ENCODE results near the gene LRP5. TPM values are rescaled to one million over a fixed set of nuclear protein-coding genes. Genes with fewer than 3 reads are reported as not detected.

The LRP5 gene
- total and polyA plus RNA-seq, 9 of the 15 experiments (the other 6 are each of a cell fraction or from before 2014, with no cell fraction given) = 0.48 to 44.2 (median 13.5) TPM

- Histone ChIP-seq H3K27me3 (ENCODE audit: control insufficient read depth in 2 of 2, insufficient read depth in 2 of 2, low read length in 2 of 2) (no peaks in the 10 kb centered on the region), H4K20me1 (replicated peaks; ENCODE audit: control insufficient read depth, insufficient read depth, low read length) (no peaks in the 10 kb centered on the region), H3K9me1 (ENCODE audit: control insufficient read depth, insufficient read depth, low read length) (no peaks in the 10 kb centered on the region), H3K4me1 (replicated peaks in 1 of 2; ENCODE audit: control insufficient read depth in 2 of 2, insufficient read depth in 2 of 2, low read length in 2 of 2) (peaks cover 0 to 5% of the 10 kb centered on the region in 2 experiments; a peak in 1 of 5 replicates), H3K79me2 (ENCODE audit: control insufficient read depth, insufficient read depth, low read length) (no peaks in the 10 kb centered on the region), H3K9ac (ENCODE audit: insufficient read depth in 1 of 2, low read depth in 2 of 2, low read length in 2 of 2) (no peak overlapping the region; a peak in 1 of 4 replicates), H2AFZ (ENCODE audit: low read depth, low read length) (no peak overlapping the region), H3K27ac (ENCODE audit: extremely low read depth, low read depth, low read length) (no peak overlapping the region), H3K4me2 (ENCODE audit: insufficient read depth, low read length) (no peak overlapping the region), H3K4me3 (no peak overlapping the region), H3K36me3 (ENCODE audit: control insufficient read depth, insufficient read depth, low read length) (peaks cover 75% of the 10 kb centered on the region; the same call in 2 of the 3 replicates), H3K9me3 (replicated peaks; ENCODE audit: control insufficient read depth, insufficient read depth, low read depth, low read length) (no peaks in the 10 kb centered on the region)
- WGBS (ENCODE audit: insufficient coverage, low coverage, missing lambda C conversion rate) = 88% methylated on average over 25 of the region's 30 CpGs
- TF ChIP-seq ATF3 (IDR thresholded peaks at IDR 0.05) (no peak), ATF3 (CRISPR knock-in tag; conservative IDR thresholded peaks at IDR 0.05) (no peak), MCM7 (IDR thresholded peaks at IDR 0.05) (no peak), HOXB6 (CRISPR knock-in tag; IDR thresholded peaks at IDR 0.05; ENCODE audit: borderline replicate concordance) (no peak), PURB (CRISPR knock-in tag; IDR thresholded peaks at IDR 0.05; ENCODE audit: low read depth) (no peak), RBFOX2 (IDR thresholded peaks at IDR 0.05; ENCODE audit: low read depth, low read length) (no peak), TFAM (CRISPR knock-in tag; conservative IDR thresholded peaks at IDR 0.05) (no peak), SAP30 (IDR thresholded peaks at IDR 0.05; ENCODE audit: borderline replicate concordance, insufficient read depth, low read depth, low read length, poor library complexity, severe bottlenecking) (no peak), ESRRB (CRISPR knock-in tag; IDR thresholded peaks at IDR 0.05; ENCODE audit: borderline replicate concordance) (no peak), LCOR (CRISPR knock-in tag; IDR thresholded peaks at IDR 0.05) (no peak), ZFP91 (CRISPR knock-in tag; IDR thresholded peaks at IDR 0.05) (no peak), ETV5 (CRISPR knock-in tag; IDR thresholded peaks at IDR 0.05; ENCODE audit: low read depth) (no peak), MCM2 (IDR thresholded peaks at IDR 0.05; ENCODE audit: low read depth) (no peak), CBX3 (IDR thresholded peaks at IDR 0.05; ENCODE audit: borderline replicate concordance in 1 of 2, low read length in 2 of 2) (no peak), XRCC3 (IDR thresholded peaks at IDR 0.05) (no peak), ZNF395 (CRISPR knock-in tag; IDR thresholded peaks at IDR 0.05) (no peak), SREBF2 (CRISPR knock-in tag; IDR thresholded peaks at IDR 0.05) (no peak), STAT5B (CRISPR knock-in tag; IDR thresholded peaks at IDR 0.05) (no peak)
- intact Hi-C loops (cut with micrococcal nuclease) (no loop called here), in situ Hi-C loops (cut with MboI) (no loop called here)
- DNase-seq (ENCODE audit: extremely low read depth in 1 of 4, low spot score in 3 of 4) (no peak), ATAC-seq (no peak), FAIRE-seq (no peak)
- BruUV-seq (replicated peaks) = no TSS peak
- CTCF ChIA-PET (ENCODE audit: low intra/inter-chr PET ratio) = no interaction called here
- POLR2A ChIA-PET = no interaction called here
Measured at GRCh38 chr11:68409748-68410344, 97.5 kb downstream of the LRP5 start.

All from K562 (cell line).